ENCODE results near the gene ABCA2.

Gene ABCA2

GRCh38 chr9:137014166-137014565 is 13.9 kb downstream of the ABCA2 start:
- TF ChIP-seq ESRRG (CRISPR knock-in tag; IDR thresholded peaks at IDR 0.05) (no peak), ZC3H10 (CRISPR knock-in tag; IDR thresholded peaks at IDR 0.05) (no peak), CREB5 (CRISPR knock-in tag; IDR thresholded peaks at IDR 0.05; ENCODE audit: low read depth) (no peak), TSHZ2 (CRISPR knock-in tag; IDR thresholded peaks at IDR 0.05) (no peak), ZFP30 (CRISPR knock-in tag; IDR thresholded peaks at IDR 0.05) (no peak), SNAI2 (CRISPR knock-in tag; IDR thresholded peaks at IDR 0.05) (no peak), RARB (CRISPR knock-in tag; IDR thresholded peaks at IDR 0.05) (no peak), CSRNP3 (CRISPR knock-in tag; IDR thresholded peaks at IDR 0.05) (no peak)
- ATAC-seq: no peak

GRCh38 chr9:137013571-137013940 is 14.5 kb downstream of the ABCA2 start:
- ATAC-seq: no peak
- TF ChIP-seq OSR1 (CRISPR knock-in tag; IDR thresholded peaks at IDR 0.05): no peak
- TF ChIP-seq ESRRG (CRISPR knock-in tag; IDR thresholded peaks at IDR 0.05): no peak

- ATAC-seq: no peak
- TF ChIP-seq RARB (CRISPR knock-in tag; IDR thresholded peaks at IDR 0.05): no peak
- TF ChIP-seq ZNF8 (CRISPR knock-in tag; IDR thresholded peaks at IDR 0.05): no peak
- TF ChIP-seq ISL1 (CRISPR knock-in tag; IDR thresholded peaks at IDR 0.05): no peak
- no peak for TF ChIP-seq TOX (CRISPR knock-in tag; IDR thresholded peaks at IDR 0.05; ENCODE audit: borderline replicate concordance)
- TF ChIP-seq PPARA (CRISPR knock-in tag; IDR thresholded peaks at IDR 0.05; ENCODE audit: borderline replicate concordance): no peak
- TF ChIP-seq BACH2 (CRISPR knock-in tag; IDR thresholded peaks at IDR 0.05; ENCODE audit: borderline replicate concordance): no peak
- TF ChIP-seq ARNTL (CRISPR knock-in tag; IDR thresholded peaks at IDR 0.05; ENCODE audit: borderline replicate concordance, low read depth): no peak
- TF ChIP-seq GLIS3 (CRISPR knock-in tag; IDR thresholded peaks at IDR 0.05): no peak
- no peak for TF ChIP-seq CSDC2 (CRISPR knock-in tag; IDR thresholded peaks at IDR 0.05)
- no peak for TF ChIP-seq POU6F1 (CRISPR knock-in tag; IDR thresholded peaks at IDR 0.05; ENCODE audit: borderline replicate concordance, low read depth)
- no peak for TF ChIP-seq ZC3H10 (CRISPR knock-in tag; IDR thresholded peaks at IDR 0.05)
- no peak for TF ChIP-seq CSRNP3 (CRISPR knock-in tag; IDR thresholded peaks at IDR 0.05)
- no peak for TF ChIP-seq TSHZ2 (CRISPR knock-in tag; IDR thresholded peaks at IDR 0.05)
These were observed 15.1 kb downstream of the ABCA2 start for GRCh38 chr9:137012694-137013570.

Measured in SK-N-SH treated with all-trans-retinoic acid at 6 μM for 48 hours (cell line).